Activated CD4-positive, CD25-positive, alpha-beta regulatory T cell (primary cell): ENCODE measurements around the gene HPSE2.
"Not testable (repeated sequence)": the region's sequence is repeated elsewhere in the genome, so short reads cannot be mapped to it uniquely, and the experiment has no call there.

Experiments used
- DNase-seq, 4 experiments: peaks; one replicate each; lab custom pipeline; 2025; lab: John Stamatoyannopoulos, UW

HPSE2 gene

GRCh38 chr10:99005254-99005653, 230.4 kb downstream of the HPSE2 start:
- DNase-seq, result no peak

GRCh38 chr10:99004738-99005137, 230.9 kb downstream of the HPSE2 start:
- no peak for DNase-seq

- DNase-seq, result no peak
Observed at GRCh38 chr10:99002392-99002791, 233.3 kb downstream of the HPSE2 start.

- no peak for DNase-seq
Observed at GRCh38 chr10:98997596-98997995, 238.1 kb downstream of the HPSE2 start.

GRCh38 chr10:98994030-98994429, 241.6 kb downstream of the HPSE2 start:
- no peak for DNase-seq

GRCh38 chr10:98983751-98984150, 251.9 kb downstream of the HPSE2 start:
- not testable (repeated sequence) for DNase-seq

- DNase-seq, result no peak
Observed at GRCh38 chr10:98980353-98980752, 255.3 kb downstream of the HPSE2 start.

GRCh38 chr10:98971464-98971863, 264.2 kb downstream of the HPSE2 start:
- no peak for DNase-seq

GRCh38 chr10:98967601-98968000, 268.1 kb downstream of the HPSE2 start:
- no peak for DNase-seq

GRCh38 chr10:98963608-98964007, 272.0 kb downstream of the HPSE2 start:
- DNase-seq, result no peak

- no peak for DNase-seq
Observed at GRCh38 chr10:98959379-98959778, 276.3 kb downstream of the HPSE2 start.

- no peak for DNase-seq
Observed at GRCh38 chr10:98957801-98958200, 277.9 kb downstream of the HPSE2 start.

- DNase-seq, result no peak
Observed at GRCh38 chr10:98956576-98957260, 278.9 kb downstream of the HPSE2 start.

- DNase-seq, result no peak
Observed at GRCh38 chr10:98953251-98953650, 282.4 kb downstream of the HPSE2 start.

- DNase-seq, result no peak
Observed at GRCh38 chr10:98951269-98952000, 284.2 kb downstream of the HPSE2 start.

- no peak for DNase-seq
Observed at GRCh38 chr10:98950106-98950505, 285.5 kb downstream of the HPSE2 start.

- DNase-seq, result no peak
Observed at GRCh38 chr10:98949306-98949705, 286.3 kb downstream of the HPSE2 start.

- no peak for DNase-seq
Observed at GRCh38 chr10:98943681-98944080, 292.0 kb downstream of the HPSE2 start.

- no peak for DNase-seq
Observed at GRCh38 chr10:98929709-98930108, 305.9 kb downstream of the HPSE2 start.

- DNase-seq, result no peak
Observed at GRCh38 chr10:98925651-98926050, 310.0 kb downstream of the HPSE2 start.

- no peak for DNase-seq
Observed at GRCh38 chr10:98924526-98924925, 311.1 kb downstream of the HPSE2 start.

- no peak for DNase-seq
Observed at GRCh38 chr10:98921316-98921715, 314.3 kb downstream of the HPSE2 start.

- no peak for DNase-seq
Observed at GRCh38 chr10:98920807-98921206, 314.8 kb downstream of the HPSE2 start.

- no peak for DNase-seq
Observed at GRCh38 chr10:98920360-98920759, 315.3 kb downstream of the HPSE2 start.
